K562 (cell line): ENCODE data around the gene NUP205. TPM values are rescaled to one million over a fixed set of nuclear protein-coding genes. Genes with fewer than 3 reads are reported as not detected.

Experiments used
- TEAD4 ChIP-seq, 2 experiments: sonication (generic) in 1 of 2; formaldehyde crosslinking in 1 of 2; IDR thresholded peaks; 2 replicates each; pipeline versions ENCODE4 v1.6.1 to v1.8.0; 2012 to 2022; ENCODE audit warnings: borderline replicate concordance in 1 of 2, inconsistent platforms in 1 of 2, low read length in 1 of 2, mild to moderate bottlenecking in 1 of 2, missing genetic modification reagents in 1 of 2
- polyA plus RNA-seq, 8 experiments: library from polyadenylated mRNA; depleted of rRNA in 4 of 8; stranded (reverse) in 5 of 8; unstranded in 3 of 8; fragments of >200 nt; fragmentation: Nextera tagmentation in 2 of 8; fragmentation: Illumina TruSeq in 1 of 8; extraction: Ambion mirVana in 2 of 8; extraction: Trizol in 1 of 8; gene quantifications; 2 replicates each; pipeline versions ENCODE4 v1.2.1 to v1.2.3, GENCODE V29; 2011 to 2014; ENCODE audit warnings: inconsistent platforms in 1 of 8, missing spikeins in 1 of 8
- total RNA-seq, 7 experiments: library from RNA; depleted of rRNA in 6 of 7; stranded (reverse); fragments of >200 nt in 6 of 7; fragmentation: Illumina TruSeq in 2 of 7; extraction: Trizol in 2 of 7; gene quantifications; 2 replicates each; pipeline versions ENCODE4 v1.2.1 to v1.2.3, GENCODE V29; 2011 to 2021; ENCODE audit warnings: low replicate concordance in 1 of 7
- TF ChIP-seq, protein P1 (sequence below), 2 experiments: fragments of 450-650 bp; IDR thresholded peaks; 2 replicates each; pipeline ENCODE4 v1.6.1; 2016; ENCODE audit warnings: mild to moderate bottlenecking in 2 of 2, borderline replicate concordance in 1 of 2, low read depth in 1 of 2, moderate library complexity in 1 of 2
- TF ChIP-seq, protein P2 (sequence below), 2 experiments: fragments of 450-650 bp; IDR thresholded peaks; 2 replicates each; pipeline ENCODE4 v1.6.1; 2016

NUP205 gene
- total and polyA plus RNA-seq, 9 of the 15 experiments (the other 6 are each of a cell fraction or from before 2014, with no cell fraction given), result 101 to 282 (median 193) TPM

DNA sequence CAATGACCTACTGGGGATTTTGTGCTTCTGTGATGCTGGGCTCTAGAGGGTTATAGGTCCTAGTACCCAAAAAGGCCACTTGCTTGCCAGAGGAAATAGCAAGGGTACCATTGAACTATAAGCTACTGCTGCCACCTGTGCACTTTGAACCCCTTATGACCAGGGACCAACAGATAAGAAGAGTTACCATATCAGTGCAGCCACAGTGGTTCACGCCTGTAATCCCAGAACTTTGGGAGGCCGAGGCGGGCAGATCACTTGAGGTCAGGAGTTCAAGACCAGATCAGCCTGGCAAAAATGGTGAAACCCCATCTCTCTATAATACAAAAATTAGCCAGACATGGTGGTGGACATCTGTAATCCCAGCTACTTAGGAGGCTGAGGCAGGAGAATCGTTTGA lies 32.3 kb upstream of the NUP205 start (continued):
- TF ChIP-seq, protein P1, sequence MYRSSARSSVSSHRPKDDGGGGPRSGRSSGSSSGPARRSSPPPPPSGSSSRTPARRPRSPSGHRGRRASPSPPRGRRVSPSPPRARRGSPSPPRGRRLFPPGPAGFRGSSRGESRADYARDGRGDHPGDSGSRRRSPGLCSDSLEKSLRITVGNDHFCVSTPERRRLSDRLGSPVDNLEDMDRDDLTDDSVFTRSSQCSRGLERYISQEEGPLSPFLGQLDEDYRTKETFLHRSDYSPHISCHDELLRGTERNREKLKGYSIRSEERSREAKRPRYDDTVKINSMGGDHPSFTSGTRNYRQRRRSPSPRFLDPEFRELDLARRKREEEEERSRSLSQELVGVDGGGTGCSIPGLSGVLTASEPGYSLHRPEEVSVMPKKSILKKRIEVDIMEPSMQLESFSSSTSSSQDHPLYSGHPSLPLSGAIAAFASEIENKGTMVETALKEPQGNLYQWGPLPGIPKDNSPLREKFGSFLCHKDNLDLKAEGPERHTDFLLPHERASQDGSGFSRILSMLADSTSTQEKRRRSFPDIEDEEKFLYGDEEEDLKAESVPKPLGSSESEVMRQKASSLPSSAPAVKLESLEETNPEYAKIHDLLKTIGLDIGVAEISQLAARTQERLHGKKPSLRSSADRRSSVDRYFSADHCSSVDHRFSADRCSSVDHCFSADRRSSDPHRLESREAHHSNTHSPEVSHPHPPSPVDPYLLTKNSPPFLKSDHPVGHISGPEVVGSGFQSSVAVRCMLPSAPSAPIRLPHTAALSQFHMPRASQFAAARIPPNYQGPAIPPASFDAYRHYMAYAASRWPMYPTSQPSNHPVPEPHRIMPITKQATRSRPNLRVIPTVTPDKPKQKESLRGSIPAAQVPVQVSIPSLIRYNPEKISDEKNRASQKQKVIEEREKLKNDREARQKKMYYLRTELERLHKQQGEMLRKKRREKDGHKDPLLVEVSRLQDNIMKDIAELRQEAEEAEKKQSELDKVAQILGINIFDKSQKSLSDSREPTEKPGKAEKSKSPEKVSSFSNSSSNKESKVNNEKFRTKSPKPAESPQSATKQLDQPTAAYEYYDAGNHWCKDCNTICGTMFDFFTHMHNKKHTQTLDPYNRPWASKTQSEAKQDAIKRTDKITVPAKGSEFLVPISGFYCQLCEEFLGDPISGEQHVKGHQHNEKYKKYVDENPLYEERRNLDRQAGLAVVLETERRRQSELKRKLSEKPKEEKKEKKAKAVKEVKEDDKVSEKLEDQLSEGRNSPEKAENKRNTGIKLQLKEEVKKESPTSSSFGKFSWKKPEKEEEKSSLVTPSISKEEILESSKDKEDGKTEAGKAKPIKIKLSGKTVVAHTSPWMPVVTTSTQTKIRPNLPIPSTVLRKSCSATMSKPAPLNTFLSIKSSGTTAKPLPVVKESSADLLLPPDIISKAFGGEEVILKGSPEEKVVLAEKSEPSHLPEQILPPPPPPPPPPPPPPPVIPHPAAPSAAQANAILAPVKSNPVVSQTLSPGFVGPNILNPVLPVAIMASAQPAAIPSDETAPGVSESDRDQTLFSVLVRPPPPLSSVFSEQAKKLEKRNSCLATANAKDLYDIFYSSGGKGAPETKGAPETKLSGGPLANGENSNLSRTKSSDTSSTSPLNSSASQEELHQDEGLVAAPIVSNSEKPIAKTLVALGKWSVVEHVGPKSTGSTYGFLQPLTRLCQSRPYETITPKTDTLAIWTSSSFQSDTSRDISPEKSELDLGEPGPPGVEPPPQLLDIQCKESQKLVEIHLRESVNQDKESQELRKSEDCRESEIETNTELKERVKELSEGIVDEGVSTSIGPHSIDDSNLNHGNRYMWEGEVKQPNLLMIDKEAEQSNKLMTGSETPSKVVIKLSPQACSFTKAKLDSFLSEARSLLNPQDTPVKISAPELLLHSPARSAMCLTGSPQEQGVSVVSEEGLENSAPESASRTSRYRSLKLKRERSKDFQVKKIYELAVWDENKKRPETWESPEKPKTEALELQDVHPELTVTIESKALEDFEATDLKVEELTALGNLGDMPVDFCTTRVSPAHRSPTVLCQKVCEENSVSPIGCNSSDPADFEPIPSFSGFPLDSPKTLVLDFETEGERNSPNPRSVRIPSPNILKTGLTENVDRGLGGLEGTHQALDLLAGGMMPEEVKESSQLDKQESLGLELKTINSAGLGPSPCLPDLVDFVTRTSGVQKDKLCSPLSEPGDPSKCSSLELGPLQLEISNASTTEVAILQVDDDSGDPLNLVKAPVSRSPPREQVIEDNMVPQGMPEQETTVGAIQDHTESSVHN (IDR thresholded peaks at IDR 0.05; ENCODE audit: borderline replicate concordance in 1 of 2, low read depth in 1 of 2), result no peak
- TF ChIP-seq, protein P2, sequence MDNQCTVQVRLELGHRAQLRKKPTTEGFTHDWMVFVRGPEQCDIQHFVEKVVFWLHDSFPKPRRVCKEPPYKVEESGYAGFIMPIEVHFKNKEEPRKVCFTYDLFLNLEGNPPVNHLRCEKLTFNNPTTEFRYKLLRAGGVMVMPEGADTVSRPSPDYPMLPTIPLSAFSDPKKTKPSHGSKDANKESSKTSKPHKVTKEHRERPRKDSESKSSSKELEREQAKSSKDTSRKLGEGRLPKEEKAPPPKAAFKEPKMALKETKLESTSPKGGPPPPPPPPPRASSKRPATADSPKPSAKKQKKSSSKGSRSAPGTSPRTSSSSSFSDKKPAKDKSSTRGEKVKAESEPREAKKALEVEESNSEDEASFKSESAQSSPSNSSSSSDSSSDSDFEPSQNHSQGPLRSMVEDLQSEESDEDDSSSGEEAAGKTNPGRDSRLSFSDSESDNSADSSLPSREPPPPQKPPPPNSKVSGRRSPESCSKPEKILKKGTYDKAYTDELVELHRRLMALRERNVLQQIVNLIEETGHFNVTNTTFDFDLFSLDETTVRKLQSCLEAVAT (IDR thresholded peaks at IDR 0.05), result no peak
- TF ChIP-seq TEAD4 (IDR thresholded peaks at IDR 0.05; ENCODE audit: low read length), result peak; percentile 60
- TF ChIP-seq TEAD4 (CRISPR knock-in tag; IDR thresholded peaks at IDR 0.05; ENCODE audit: borderline replicate concordance), result no peak
